Spinal cord (tissue), 10 donors: ENCODE data around the gene RAD51B. TPM values are rescaled to one million over a fixed set of nuclear protein-coding genes. Genes with fewer than 3 reads are reported as not detected.

Experiments used
- DNase-seq, 6 donors: peaks; one replicate each; pipeline versions ENCODE4 v3.0.0 to v3.0.0-alpha.2; 2013 to 2015; ENCODE audit warnings: low spot score in 6 of 6, low read depth in 4 of 6
- H3K27ac ChIP-seq: one replicate; pipeline ENCODE4 v1.5.1; 2013; ENCODE audit warnings: low read depth, low read length, control low read depth
- H3K27me3 ChIP-seq: one replicate; pipeline ENCODE4 v1.6.1; 2013; ENCODE audit warnings: low read length; ENCODE audit not compliant: control insufficient read depth, insufficient read depth
- H3K36me3 ChIP-seq: one replicate; pipeline ENCODE4 v1.6.1; 2013; ENCODE audit warnings: low read length; ENCODE audit not compliant: control insufficient read depth, insufficient read depth
- H3K4me1 ChIP-seq: one replicate; pipeline ENCODE4 v1.6.1; 2013; ENCODE audit warnings: low read length; ENCODE audit not compliant: control insufficient read depth, insufficient read depth
- H3K4me3 ChIP-seq: one replicate; pipeline ENCODE4 v1.5.1; 2013; ENCODE audit warnings: low read depth, low read length, control low read depth
- H3K9me3 ChIP-seq: one replicate; pipeline ENCODE4 v1.6.1; 2013; ENCODE audit warnings: low read length; ENCODE audit not compliant: control insufficient read depth, insufficient read depth
- WGBS: methylation state at CpG from one replicate; pipeline ENCODE4 v1.1.5; 2013; ENCODE audit warnings: missing lambda C conversion rate; ENCODE audit not compliant: insufficient coverage; 5-methylcytosine and 5-hydroxymethylcytosine counted together
- polyA plus RNA-seq, 2 donors: library from polyadenylated mRNA; unstranded; fragments of 120-200 nt; gene quantifications; one replicate each; pipeline ENCODE4 v1.2.1, GENCODE V29; 2013; ENCODE audit not compliant: insufficient read length in 2 of 2
- total RNA-seq, 2 donors: library from RNA; depleted of rRNA in 1 of 2; stranded (reverse); fragments of 120-200 nt in 1 of 2; fragments of >200 nt in 1 of 2; gene quantifications; one replicate each; pipeline versions ENCODE4 v1.2.3 to v1.2.4, GENCODE V29; 2013 to 2014
- donor health status: healthy.

RAD51B gene
- total and polyA plus RNA-seq, 4 donors = 5.7 to 28.9 (median 14.4) TPM

GRCh38 chr14:68475802-68476201, 656.2 kb downstream of the RAD51B start:
- no peak for DNase-seq
- Histone ChIP-seq H3K27me3 (no peaks in the 10 kb centered on the region), H3K4me3 (no peak overlapping the region), H3K9me3 (no peaks in the 10 kb centered on the region), H3K36me3 (no peaks in the 10 kb centered on the region), H3K27ac (no peak overlapping the region), H3K4me1 (peaks cover 3% of the 10 kb centered on the region)

- Histone ChIP-seq H3K4me1 (no peaks in the 10 kb centered on the region), H3K4me3 (no peak overlapping the region), H3K36me3 (no peaks in the 10 kb centered on the region), H3K27me3 (no peaks in the 10 kb centered on the region), H3K9me3 (no peaks in the 10 kb centered on the region), H3K27ac (no peak overlapping the region)
- peak in 1 of 6 donors; percentile 44 for DNase-seq
- WGBS = 57% methylated on average over 8 of the region's 10 CpGs
These were observed 656.9 kb downstream of the RAD51B start for GRCh38 chr14:68476212-68477109.

- Histone ChIP-seq H3K27ac (no peak overlapping the region), H3K9me3 (no peaks in the 10 kb centered on the region), H3K4me1 (no peaks in the 10 kb centered on the region), H3K4me3 (no peak overlapping the region), H3K36me3 (no peaks in the 10 kb centered on the region), H3K27me3 (no peaks in the 10 kb centered on the region)
- WGBS = no CpG with 5 or more reads among the region's 4 CpGs
- DNase-seq = no peak
These were observed 657.5 kb downstream of the RAD51B start for GRCh38 chr14:68477110-68477455.

GRCh38 chr14:68477461-68478085, 658.0 kb downstream of the RAD51B start:
- 71% methylated on average over 3 of the region's 8 CpGs for WGBS
- DNase-seq = no peak
- Histone ChIP-seq H3K4me3 (no peak overlapping the region), H3K9me3 (no peaks in the 10 kb centered on the region), H3K36me3 (no peaks in the 10 kb centered on the region), H3K4me1 (no peaks in the 10 kb centered on the region), H3K27me3 (no peaks in the 10 kb centered on the region), H3K27ac (no peak overlapping the region)

GRCh38 chr14:68479247-68479646, 659.7 kb downstream of the RAD51B start:
- no peaks in the 10 kb centered on the region for H3K9me3 ChIP-seq
- no peak overlapping the region for H3K4me3 ChIP-seq
- H3K27me3 ChIP-seq = no peaks in the 10 kb centered on the region
- no CpG with 5 or more reads among the region's 3 CpGs for WGBS
- H3K27ac ChIP-seq = no peak overlapping the region
- DNase-seq = no peak
- no peaks in the 10 kb centered on the region for H3K36me3 ChIP-seq
- H3K4me1 ChIP-seq = no peaks in the 10 kb centered on the region

DNA sequence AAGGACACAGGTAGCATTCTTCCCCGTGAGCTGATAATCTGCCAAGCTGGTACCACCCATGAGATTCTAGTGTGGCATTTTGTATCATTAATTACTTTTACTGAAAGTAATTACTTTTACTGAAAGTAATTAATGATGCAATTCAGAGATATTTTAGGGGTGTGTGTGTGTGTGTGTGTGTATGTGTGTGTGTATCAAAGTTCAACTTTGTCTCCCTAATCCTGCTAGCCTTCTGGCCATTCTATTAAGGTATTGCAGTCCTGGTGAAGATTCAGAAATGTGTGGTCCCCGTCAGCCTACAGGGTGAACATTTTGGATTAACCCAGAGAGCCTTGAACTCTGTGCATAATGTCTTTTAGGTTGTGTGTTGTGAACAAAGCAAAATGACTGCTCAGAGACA, 662.4 kb downstream of the RAD51B start:
- H3K27ac ChIP-seq = no peak overlapping the region
- 100% methylated on average over 1 of the region's 2 CpGs for WGBS

DNA sequence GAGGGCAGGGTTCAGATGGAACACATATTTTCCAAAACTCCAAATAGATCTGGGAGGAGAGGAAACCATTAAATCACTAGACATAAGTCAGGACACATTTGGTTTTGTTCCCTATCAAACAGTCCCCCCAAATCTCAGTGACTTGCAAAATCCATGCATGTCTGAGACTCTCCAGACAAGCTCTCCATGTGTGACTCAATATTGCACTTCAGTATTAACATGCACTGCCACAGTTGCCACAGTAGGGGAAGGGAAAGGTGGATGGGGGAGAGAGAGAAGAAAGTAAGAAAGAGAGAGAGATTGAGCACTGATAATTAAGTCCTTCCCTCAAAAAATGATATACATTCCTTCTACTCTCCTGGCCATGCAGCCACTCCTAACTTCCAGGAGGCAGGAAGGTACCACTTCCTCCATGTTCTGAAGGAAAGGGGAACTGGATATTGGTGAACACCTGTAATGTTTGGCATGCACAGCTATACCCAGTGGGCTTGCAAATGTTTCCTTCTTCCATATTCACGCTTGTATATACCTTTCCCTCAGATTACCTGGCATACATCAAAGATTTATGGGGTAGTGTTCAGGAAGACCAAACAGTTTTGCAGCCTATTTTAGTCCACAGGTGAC, 663.3 kb downstream of the RAD51B start:
- no CpG with 5 or more reads among the region's 1 CpG for WGBS
- H3K9me3 ChIP-seq = no peaks in the 10 kb centered on the region
- H3K4me3 ChIP-seq = no peak overlapping the region
- H3K36me3 ChIP-seq = no peaks in the 10 kb centered on the region
- no peak overlapping the region for H3K27ac ChIP-seq
- no peaks in the 10 kb centered on the region for H3K4me1 ChIP-seq
- no peaks in the 10 kb centered on the region for H3K27me3 ChIP-seq
- no peak for DNase-seq

More for the DNA sequence above, 662.4 kb downstream of the RAD51B start:
- Histone ChIP-seq H3K27me3 (no peaks in the 10 kb centered on the region), H3K9me3 (no peaks in the 10 kb centered on the region), H3K36me3 (no peaks in the 10 kb centered on the region), H3K4me1 (no peaks in the 10 kb centered on the region), H3K4me3 (no peak overlapping the region)
- no peak for DNase-seq

GRCh38 chr14:68486033-68486732, 666.6 kb downstream of the RAD51B start:
- H3K4me3 ChIP-seq = no peak overlapping the region
- no peaks in the 10 kb centered on the region for H3K9me3 ChIP-seq
- H3K27me3 ChIP-seq = no peaks in the 10 kb centered on the region
- DNase-seq = no peak
- no peak overlapping the region for H3K27ac ChIP-seq
- H3K36me3 ChIP-seq = no peaks in the 10 kb centered on the region
- 87% methylated on average over 3 of the region's 7 CpGs for WGBS
- peaks cover 8% of the 10 kb centered on the region for H3K4me1 ChIP-seq

DNA sequence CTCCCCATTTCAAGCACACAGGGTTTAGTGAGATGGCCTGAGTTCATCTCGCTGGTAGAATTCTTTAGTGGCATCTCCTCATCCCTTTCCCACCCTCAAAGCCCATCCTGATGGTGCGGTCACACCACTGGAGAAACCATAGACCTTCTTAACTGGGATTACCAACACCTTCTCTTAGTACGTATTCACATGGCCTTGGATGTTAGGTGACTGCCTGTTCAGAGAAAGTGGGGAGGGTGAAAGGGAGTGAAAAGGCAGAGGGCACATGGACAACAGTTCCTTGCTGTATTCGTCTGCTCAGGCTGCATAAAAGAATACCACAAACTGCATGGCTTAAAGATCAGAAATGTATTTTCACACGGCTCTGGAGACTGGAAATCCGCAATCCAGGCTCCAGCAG, 667.2 kb downstream of the RAD51B start:
- DNase-seq = no peak
- Histone ChIP-seq H3K27me3 (no peaks in the 10 kb centered on the region), H3K4me3 (no peak overlapping the region), H3K27ac (no peak overlapping the region), H3K36me3 (no peaks in the 10 kb centered on the region), H3K4me1 (peaks cover 8% of the 10 kb centered on the region), H3K9me3 (no peaks in the 10 kb centered on the region)
- 100% methylated on average over 3 of the region's 6 CpGs for WGBS
